HL-60 (cell line): ENCODE measurements around the gene RELT.
A peak's percentile ranks its signal among the peaks of the same experiment; 100 is the strongest.

Source experiments
- DNase-seq, 2 experiments: peaks; one replicate each; pipeline ENCODE4 v3.0.0-alpha.2; 2010 to 2020; ENCODE audit warnings: low read depth in 1 of 2, low spot score in 1 of 2
- H3K27ac ChIP-seq: fragments of 250-450 bp; sonication (Bioruptor Pico); replicated peaks from 2 replicates; pipeline ENCODE4 v1.5.1; 2020; ENCODE audit warnings: mild to moderate bottlenecking, moderate library complexity
- H3K27me3 ChIP-seq: fragments of 250-450 bp; sonication (Bioruptor Pico); 2 replicates; pipeline ENCODE4 v1.5.1; 2021; ENCODE audit warnings: mild to moderate bottlenecking, moderate library complexity; ENCODE audit not compliant: insufficient read depth, poor library complexity, severe bottlenecking
- H3K4me3 ChIP-seq: replicated peaks from 2 replicates; pipeline ENCODE4 v1.5.1; 2011; ENCODE audit warnings: mild to moderate bottlenecking, control low read depth, low read length; ENCODE audit not compliant: insufficient read depth
- CTCF ChIP-seq: IDR thresholded peaks from one replicate; pipeline ENCODE4 v1.5.1; 2011; ENCODE audit warnings: low read length, control low read depth, inconsistent platforms; ENCODE audit not compliant: insufficient read depth
- GABPA ChIP-seq: IDR thresholded peaks from 2 replicates; pipeline ENCODE4 v1.6.1; 2012; ENCODE audit warnings: low read depth
- POLR2AphosphoS5 ChIP-seq: IDR thresholded peaks from 2 replicates; pipeline ENCODE4 v1.6.1; 2012; ENCODE audit warnings: low read depth
- SPI1 ChIP-seq: IDR thresholded peaks from 2 replicates; pipeline ENCODE4 v1.6.1; 2012; ENCODE audit warnings: low read depth, mild to moderate bottlenecking, borderline replicate concordance
- TF ChIP-seq, protein P1 (sequence below): IDR thresholded peaks from 2 replicates; pipeline ENCODE4 v1.6.1; 2012; ENCODE audit warnings: low read depth; ENCODE audit not compliant: insufficient replicate concordance

The RELT gene

GRCh38 chr11:73416786-73417185 is 40.6 kb downstream of the RELT start:
- DNase-seq: no peak
- Histone ChIP-seq H3K27ac (no peak overlapping the region), H3K27me3 (no peaks in the 10 kb centered on the region), H3K4me3 (no peak overlapping the region)
- no peak for TF ChIP-seq SPI1
- TF ChIP-seq GABPA: no peak
- TF ChIP-seq, protein P1, sequence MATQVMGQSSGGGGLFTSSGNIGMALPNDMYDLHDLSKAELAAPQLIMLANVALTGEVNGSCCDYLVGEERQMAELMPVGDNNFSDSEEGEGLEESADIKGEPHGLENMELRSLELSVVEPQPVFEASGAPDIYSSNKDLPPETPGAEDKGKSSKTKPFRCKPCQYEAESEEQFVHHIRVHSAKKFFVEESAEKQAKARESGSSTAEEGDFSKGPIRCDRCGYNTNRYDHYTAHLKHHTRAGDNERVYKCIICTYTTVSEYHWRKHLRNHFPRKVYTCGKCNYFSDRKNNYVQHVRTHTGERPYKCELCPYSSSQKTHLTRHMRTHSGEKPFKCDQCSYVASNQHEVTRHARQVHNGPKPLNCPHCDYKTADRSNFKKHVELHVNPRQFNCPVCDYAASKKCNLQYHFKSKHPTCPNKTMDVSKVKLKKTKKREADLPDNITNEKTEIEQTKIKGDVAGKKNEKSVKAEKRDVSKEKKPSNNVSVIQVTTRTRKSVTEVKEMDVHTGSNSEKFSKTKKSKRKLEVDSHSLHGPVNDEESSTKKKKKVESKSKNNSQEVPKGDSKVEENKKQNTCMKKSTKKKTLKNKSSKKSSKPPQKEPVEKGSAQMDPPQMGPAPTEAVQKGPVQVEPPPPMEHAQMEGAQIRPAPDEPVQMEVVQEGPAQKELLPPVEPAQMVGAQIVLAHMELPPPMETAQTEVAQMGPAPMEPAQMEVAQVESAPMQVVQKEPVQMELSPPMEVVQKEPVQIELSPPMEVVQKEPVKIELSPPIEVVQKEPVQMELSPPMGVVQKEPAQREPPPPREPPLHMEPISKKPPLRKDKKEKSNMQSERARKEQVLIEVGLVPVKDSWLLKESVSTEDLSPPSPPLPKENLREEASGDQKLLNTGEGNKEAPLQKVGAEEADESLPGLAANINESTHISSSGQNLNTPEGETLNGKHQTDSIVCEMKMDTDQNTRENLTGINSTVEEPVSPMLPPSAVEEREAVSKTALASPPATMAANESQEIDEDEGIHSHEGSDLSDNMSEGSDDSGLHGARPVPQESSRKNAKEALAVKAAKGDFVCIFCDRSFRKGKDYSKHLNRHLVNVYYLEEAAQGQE: no peak
- no peak for TF ChIP-seq POLR2AphosphoS5
- TF ChIP-seq CTCF: no peak

DNA sequence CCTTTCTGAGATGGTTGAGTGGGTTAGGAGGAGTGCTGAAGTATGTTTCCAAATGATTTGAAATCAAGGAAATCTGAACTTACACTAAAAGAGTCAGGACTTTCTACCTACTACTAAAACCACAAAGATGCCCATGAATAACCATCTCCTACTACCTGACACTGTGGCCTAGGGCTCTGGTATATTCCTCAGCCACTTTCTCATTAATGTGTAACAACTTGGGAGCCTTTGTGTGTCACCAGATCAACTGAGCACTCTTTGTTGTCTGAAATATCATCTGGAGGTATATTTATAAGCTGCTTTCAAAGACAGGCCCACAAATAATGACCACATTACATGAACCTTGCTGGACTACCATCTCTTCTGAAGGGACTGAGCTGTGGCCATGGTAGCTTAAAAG is 43.9 kb downstream of the RELT start:
- DNase-seq: no peak
- no peaks in the 10 kb centered on the region for H3K27me3 ChIP-seq

GRCh38 chr11:73422886-73423285 is 46.7 kb downstream of the RELT start:
- H3K4me3 ChIP-seq: no peak overlapping the region
- no peak for TF ChIP-seq CTCF
- TF ChIP-seq SPI1: no peak
- no peak for TF ChIP-seq GABPA
- no peaks in the 10 kb centered on the region for H3K27me3 ChIP-seq
- no peak overlapping the region for H3K27ac ChIP-seq
- no peak for DNase-seq

More for the DNA sequence above, 43.9 kb downstream of the RELT start:
- no peak for TF ChIP-seq SPI1
- no peak for TF ChIP-seq POLR2AphosphoS5
- no peak for TF ChIP-seq CTCF
- Histone ChIP-seq H3K4me3 (no peak overlapping the region), H3K27ac (no peak overlapping the region)

DNA sequence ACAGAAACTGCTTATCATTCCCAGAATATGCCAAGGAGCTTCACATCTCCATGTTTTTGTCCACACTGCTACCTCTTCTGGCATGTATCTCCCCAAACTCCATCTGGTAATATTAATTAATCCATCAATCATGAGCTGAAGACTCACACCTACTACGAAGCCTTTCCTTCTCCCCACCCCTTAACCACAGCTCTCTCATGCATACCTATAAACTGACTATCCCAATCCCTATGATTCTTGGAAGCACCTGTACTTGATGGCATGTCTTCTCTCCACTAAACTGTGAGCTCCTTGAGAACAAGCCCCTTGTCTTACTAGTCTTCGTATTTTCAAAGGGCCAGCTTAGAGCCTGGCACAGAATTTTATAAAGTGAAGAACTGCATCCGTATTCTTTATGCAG is 47.3 kb downstream of the RELT start:
- no peak for DNase-seq
- Histone ChIP-seq H3K4me3 (no peak overlapping the region), H3K27me3 (no peaks in the 10 kb centered on the region), H3K27ac (no peak overlapping the region)
- TF ChIP-seq CTCF (no peak), SPI1 (no peak)

- TF ChIP-seq CTCF (no peak), SPI1 (peak; percentile 65; the same call in 1 of the 2 replicates)
Observed at GRCh38 chr11:73425108-73425507, 48.9 kb downstream of the RELT start.

More at GRCh38 chr11:73425108-73425507, 48.9 kb downstream of the RELT start:
- Histone ChIP-seq H3K27ac (no peak overlapping the region), H3K4me3 (no peak overlapping the region), H3K27me3 (no peaks in the 10 kb centered on the region)
- peak; percentile 54 to 61 for DNase-seq
